Esophagus muscularis mucosa (tissue), 4 donors: ENCODE data around the gene GUCD1. TPM values are rescaled to one million over a fixed set of nuclear protein-coding genes. Genes with fewer than 3 reads are reported as not detected.

Experiments
- DNase-seq: peaks from one replicate; pipeline ENCODE4 v3.0.0-alpha.2; 2017; ENCODE audit errors: extremely low spot score
- H3K27ac ChIP-seq, 4 donors: fragments of 200-600 bp; sonication (generic); replicated peaks in 1 of 4; 1 replicate in 3 of 4; 2 replicates in 1 of 4; pipeline ENCODE4 v1.5.1; 2016 to 2019; ENCODE audit warnings: mild to moderate bottlenecking in 1 of 4
- H3K27me3 ChIP-seq, 4 donors: fragments of 200-600 bp; sonication (generic); one replicate each; pipeline versions ENCODE4 v1.5.1 to v1.6.0; 2016 to 2019
- H3K36me3 ChIP-seq, 4 donors: fragments of 200-600 bp; sonication (generic); one replicate each; pipeline ENCODE4 v1.5.1; 2016 to 2019
- H3K4me1 ChIP-seq, 4 donors: fragments of 200-600 bp; sonication (generic); one replicate each; pipeline ENCODE4 v1.5.1; 2016 to 2019
- H3K4me3 ChIP-seq, 4 donors: fragments of 200-600 bp; sonication (generic); 1 replicate in 2 of 4; 2 replicates in 2 of 4; pipeline ENCODE4 v1.5.1; 2016 to 2019; ENCODE audit warnings: mild to moderate bottlenecking in 4 of 4, moderate library complexity in 1 of 4
- H3K9me3 ChIP-seq, 4 donors: fragments of 200-600 bp; sonication (generic); 1 replicate in 3 of 4; 2 replicates in 1 of 4; pipeline ENCODE4 v1.5.1; 2016 to 2019
- EP300 ChIP-seq: sonication (generic); formaldehyde crosslinking; IDR thresholded peaks from one replicate; pipeline ENCODE4 v1.6.1; 2017; ENCODE audit warnings: antibody characterized with exemption
- POLR2A ChIP-seq: fragments of 450-650 bp; IDR thresholded peaks from one replicate; pipeline ENCODE4 v1.6.1; 2017; ENCODE audit warnings: antibody characterized with exemption, moderate library complexity, mild to moderate bottlenecking, low read depth
- POLR2AphosphoS5 ChIP-seq, 2 donors: sonication (generic); formaldehyde crosslinking; IDR thresholded peaks; one replicate each; pipeline ENCODE4 v1.6.1; 2017; ENCODE audit warnings: antibody characterized with exemption in 2 of 2
- WGBS: methylation state at CpG from one replicate; pipeline ENCODE4 v1.1.5; 2018; 5-methylcytosine and 5-hydroxymethylcytosine counted together
- intact Hi-C: fragments of 100-400 bp; cut with DNase I; formaldehyde crosslinking; loops from one replicate; pipeline ENCODE4 v1.15.1; 2023
- total RNA-seq, 4 donors: library from RNA; depleted of rRNA; stranded (reverse); fragments of >200 nt; gene quantifications; one replicate each; pipeline versions ENCODE4 v1.1.0 to v1.2.1, GENCODE V29; 2016
- TF ChIP-seq, protein P1 (sequence below), 3 experiments: fragments of 200-600 bp in 2 of 3; fragments of 450-650 bp in 1 of 3; sonication (generic) in 2 of 3; IDR thresholded peaks; one replicate each; pipeline ENCODE4 v1.5.1; 2017 to 2019; ENCODE audit warnings: antibody characterized with exemption in 3 of 3, mild to moderate bottlenecking in 2 of 3, moderate library complexity in 1 of 3

Gene GUCD1
- total RNA-seq, 4 donors from 2014 or later: 93.4 to 202 (median 160) TPM

DNA sequence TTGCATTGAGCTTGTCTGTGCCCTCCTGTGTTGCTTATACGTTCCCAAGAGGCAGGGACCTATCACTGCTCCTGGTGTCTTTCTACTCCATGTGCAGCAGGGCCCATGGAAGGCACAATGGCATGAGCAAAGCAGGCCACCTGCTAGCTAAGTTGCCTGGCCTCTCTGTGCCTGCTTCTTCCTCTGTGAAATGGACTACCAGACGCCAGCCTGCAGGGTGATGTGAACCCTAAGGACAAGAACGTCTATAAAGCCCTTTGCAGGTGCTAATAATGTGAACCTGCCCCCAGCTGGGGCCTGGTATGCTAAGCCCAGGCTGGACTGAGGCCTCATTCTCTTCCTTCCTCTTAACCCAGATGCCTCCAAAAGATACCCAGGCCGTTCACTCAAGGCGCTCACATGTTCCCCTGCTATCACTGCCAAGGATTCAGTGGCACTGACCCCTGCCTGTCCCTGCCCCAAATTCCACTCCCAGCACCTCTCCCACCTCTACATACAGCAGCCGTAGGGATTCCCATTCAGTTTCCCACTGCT is 4.0 kb downstream of the GUCD1 start:
- DNase-seq: no peak
- 81% methylated on average over 4 of the region's 6 CpGs for WGBS
- Histone ChIP-seq H3K36me3 (peaks cover 24 to 44% (median 39%) of the 10 kb centered on the region in 4 donors), H3K9me3 (no peaks in the 10 kb centered on the region), H3K27ac (no peak overlapping the region), H3K27me3 (no peaks in the 10 kb centered on the region), H3K4me1 (peaks cover 37 to 64% (median 52%) of the 10 kb centered on the region in 4 donors), H3K4me3 (no peak overlapping the region)
- intact Hi-C loops: no loop called here
- TF ChIP-seq, protein P1, sequence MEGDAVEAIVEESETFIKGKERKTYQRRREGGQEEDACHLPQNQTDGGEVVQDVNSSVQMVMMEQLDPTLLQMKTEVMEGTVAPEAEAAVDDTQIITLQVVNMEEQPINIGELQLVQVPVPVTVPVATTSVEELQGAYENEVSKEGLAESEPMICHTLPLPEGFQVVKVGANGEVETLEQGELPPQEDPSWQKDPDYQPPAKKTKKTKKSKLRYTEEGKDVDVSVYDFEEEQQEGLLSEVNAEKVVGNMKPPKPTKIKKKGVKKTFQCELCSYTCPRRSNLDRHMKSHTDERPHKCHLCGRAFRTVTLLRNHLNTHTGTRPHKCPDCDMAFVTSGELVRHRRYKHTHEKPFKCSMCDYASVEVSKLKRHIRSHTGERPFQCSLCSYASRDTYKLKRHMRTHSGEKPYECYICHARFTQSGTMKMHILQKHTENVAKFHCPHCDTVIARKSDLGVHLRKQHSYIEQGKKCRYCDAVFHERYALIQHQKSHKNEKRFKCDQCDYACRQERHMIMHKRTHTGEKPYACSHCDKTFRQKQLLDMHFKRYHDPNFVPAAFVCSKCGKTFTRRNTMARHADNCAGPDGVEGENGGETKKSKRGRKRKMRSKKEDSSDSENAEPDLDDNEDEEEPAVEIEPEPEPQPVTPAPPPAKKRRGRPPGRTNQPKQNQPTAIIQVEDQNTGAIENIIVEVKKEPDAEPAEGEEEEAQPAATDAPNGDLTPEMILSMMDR (IDR thresholded peaks at IDR 0.05): no peak
- TF ChIP-seq POLR2A: no peak
- no peak for TF ChIP-seq EP300
- no peak for TF ChIP-seq POLR2AphosphoS5 (IDR thresholded peaks at IDR 0.05)

DNA sequence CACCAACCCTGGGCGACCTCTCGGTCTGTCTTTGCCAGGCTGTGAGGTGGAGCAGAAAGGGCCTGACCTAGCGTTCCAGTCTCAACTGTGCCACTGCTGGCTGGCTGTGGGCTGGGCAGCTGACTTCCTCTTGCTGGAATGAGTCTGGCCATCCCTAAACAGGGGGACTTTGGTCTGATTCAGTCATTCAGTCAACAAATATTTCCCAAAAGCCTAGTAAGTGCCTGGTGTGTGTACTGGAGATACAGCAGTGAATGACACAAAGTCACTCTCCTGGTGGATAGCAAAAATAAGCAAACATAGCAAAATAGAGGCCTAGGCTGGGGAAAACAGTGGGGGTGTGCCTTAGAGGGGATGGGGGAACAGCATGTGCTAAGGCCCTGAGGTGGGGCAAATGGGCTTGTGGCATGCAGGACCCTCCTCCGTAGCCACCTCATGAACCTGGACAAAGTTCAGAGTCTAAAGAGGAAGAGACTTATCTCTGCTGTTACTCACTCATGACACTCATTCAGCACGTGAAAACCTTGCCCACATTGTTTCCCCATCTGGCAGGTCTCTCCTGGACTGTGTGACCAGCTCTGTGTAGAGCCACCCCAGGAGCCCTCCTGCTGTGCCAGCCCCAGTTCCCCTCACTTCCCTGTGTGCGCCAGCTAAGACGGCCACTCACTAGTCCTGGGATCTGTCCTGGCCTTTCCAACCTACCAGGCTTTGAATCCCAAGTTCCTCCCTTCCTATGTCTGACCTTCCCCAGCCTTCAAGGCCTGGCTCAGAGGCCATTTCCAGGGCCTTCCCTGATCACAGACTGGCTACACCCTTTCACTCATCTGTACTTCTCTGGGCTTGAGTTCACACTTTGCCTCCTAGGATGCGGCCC is 4.7 kb downstream of the GUCD1 start:
- Histone ChIP-seq H3K4me3 (no peak overlapping the region), H3K27me3 (no peaks in the 10 kb centered on the region), H3K4me1 (peaks cover 44 to 72% (median 58%) of the 10 kb centered on the region in 4 donors), H3K9me3 (no peaks in the 10 kb centered on the region), H3K36me3 (peaks cover 24 to 44% (median 41%) of the 10 kb centered on the region in 4 donors), H3K27ac (no peak overlapping the region)
- 89% methylated on average over 8 of the region's 8 CpGs for WGBS
- no peak for TF ChIP-seq POLR2A
- TF ChIP-seq EP300: no peak
- TF ChIP-seq, protein P1 (IDR thresholded peaks at IDR 0.05): no peak
- no peak for TF ChIP-seq POLR2AphosphoS5 (IDR thresholded peaks at IDR 0.05)
- intact Hi-C loops: no loop called here
- no peak for DNase-seq

DNA sequence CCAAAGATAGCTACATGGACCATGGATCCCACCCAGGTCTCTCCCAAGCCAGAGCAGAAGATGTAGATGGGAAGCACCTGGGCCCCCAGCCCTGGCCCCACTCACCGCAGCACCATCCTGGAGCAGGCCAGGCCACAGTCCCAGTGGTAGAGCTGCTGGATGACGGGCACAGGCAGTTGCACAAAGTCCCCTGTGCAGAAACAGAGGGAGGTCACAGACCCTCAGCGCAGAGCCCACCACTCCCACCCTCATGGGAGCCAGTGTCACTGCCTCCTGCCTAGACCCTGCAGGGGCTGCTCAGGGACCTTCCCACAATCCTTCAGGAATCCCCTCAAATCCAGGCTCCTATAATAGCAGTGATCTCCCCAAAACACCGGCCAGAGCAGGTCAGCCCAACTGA is 6.1 kb downstream of the GUCD1 start:
- intact Hi-C loops: no loop called here
- Histone ChIP-seq H3K4me1 (peaks cover 55 to 78% (median 67%) of the 10 kb centered on the region in 4 donors), H3K27ac (no peak overlapping the region), H3K27me3 (no peaks in the 10 kb centered on the region), H3K4me3 (no peak overlapping the region), H3K9me3 (no peaks in the 10 kb centered on the region), H3K36me3 (peaks cover 27 to 55% (median 52%) of the 10 kb centered on the region in 4 donors)
- no peak for DNase-seq
- 100% methylated on average over 3 of the region's 4 CpGs for WGBS
- TF ChIP-seq EP300 (no peak), POLR2A (no peak), POLR2AphosphoS5 (IDR thresholded peaks at IDR 0.05) (no peak)
- TF ChIP-seq, protein P1 (IDR thresholded peaks at IDR 0.05): no peak

DNA sequence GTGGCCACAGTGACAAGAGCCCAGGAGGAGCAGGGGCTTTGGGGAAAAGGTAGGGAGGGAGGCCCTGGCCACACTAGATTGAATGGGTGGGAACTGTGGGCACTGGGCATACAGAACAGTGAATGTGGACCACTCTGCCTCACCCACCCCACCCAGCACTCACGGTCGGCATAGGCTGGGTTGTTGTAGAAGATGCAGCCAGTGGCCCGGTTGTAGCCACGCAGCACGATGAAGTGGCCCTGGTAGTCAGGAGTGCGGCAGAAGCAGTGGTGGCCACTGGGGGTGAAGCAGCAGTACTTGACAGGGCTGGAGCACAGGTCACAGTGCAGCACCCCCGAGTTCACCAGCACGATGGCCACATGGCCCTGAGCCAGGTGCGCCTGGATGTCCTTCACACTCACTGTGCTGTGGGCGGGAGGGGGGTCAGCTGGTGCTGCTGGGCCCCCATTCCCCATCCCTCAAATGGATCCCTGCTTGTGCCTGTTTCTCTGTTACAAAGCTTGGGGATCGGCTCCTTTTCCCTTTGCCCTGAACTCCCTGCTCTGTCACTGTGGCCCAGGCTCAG is 11.2 kb downstream of the GUCD1 start:
- no peak for DNase-seq
- Histone ChIP-seq H3K27me3 (no peaks in the 10 kb centered on the region), H3K4me1 (peaks cover 22 to 46% (median 32%) of the 10 kb centered on the region in 4 donors), H3K4me3 (no peak overlapping the region), H3K9me3 (no peaks in the 10 kb centered on the region), H3K27ac (peak overlapping the region in 2 of 4 donors; percentile 43 to 60), H3K36me3 (peaks cover 58 to 92% (median 86%) of the 10 kb centered on the region in 4 donors)
- 93% methylated on average over 8 of the region's 11 CpGs for WGBS
- intact Hi-C loops: no loop called here
- TF ChIP-seq POLR2A: no peak
- TF ChIP-seq, protein P1 (IDR thresholded peaks at IDR 0.05): no peak
- no peak for TF ChIP-seq POLR2AphosphoS5 (IDR thresholded peaks at IDR 0.05)
- TF ChIP-seq EP300: no peak
